H9 (cell line): Measurements from ENCODE around the gene APCDD1L. TPM values are rescaled to one million over a fixed set of nuclear protein-coding genes. Genes with fewer than 3 reads are reported as not detected.

Source experiments
- DNase-seq: peaks from one replicate; pipeline ENCODE4 v3.0.0-alpha.2; 2017
- H2AFZ ChIP-seq: one replicate; pipeline ENCODE4 v1.6.1; 2013; ENCODE audit warnings: mild to moderate bottlenecking, low read length, control low read depth, moderate library complexity
- H2AK5ac ChIP-seq: 2 replicates; pipeline ENCODE4 v1.6.1; 2013; ENCODE audit warnings: low read length, control low read depth, mixed read lengths; ENCODE audit not compliant: insufficient read length
- H2BK120ac ChIP-seq: one replicate; pipeline ENCODE4 v1.6.1; 2013; ENCODE audit warnings: low read depth, mild to moderate bottlenecking, low read length, control low read depth, inconsistent platforms; ENCODE audit not compliant: poor library complexity, severe bottlenecking
- H2BK12ac ChIP-seq: 2 replicates; pipeline ENCODE4 v1.6.1; 2013; ENCODE audit warnings: low read length, control low read depth, mixed read lengths, low read depth; ENCODE audit not compliant: insufficient read length
- H2BK15ac ChIP-seq: 2 replicates; pipeline ENCODE4 v1.6.1; 2013; ENCODE audit warnings: low read depth, low read length, control low read depth
- H2BK20ac ChIP-seq: one replicate; pipeline ENCODE4 v1.6.1; 2013; ENCODE audit warnings: low read depth, mild to moderate bottlenecking, low read length, control low read depth, inconsistent platforms; ENCODE audit not compliant: poor library complexity, severe bottlenecking
- H2BK5ac ChIP-seq: 2 replicates; pipeline ENCODE4 v1.6.1; 2013; ENCODE audit warnings: low read length, control low read depth, mixed read lengths; ENCODE audit not compliant: insufficient read length
- H3K14ac ChIP-seq: 2 replicates; pipeline ENCODE4 v1.6.1; 2013; ENCODE audit warnings: low read length, control low read depth; ENCODE audit not compliant: insufficient read depth
- H3K18ac ChIP-seq: 2 replicates; pipeline ENCODE4 v1.6.1; 2013; ENCODE audit warnings: low read depth, mild to moderate bottlenecking, mixed read lengths, low read length, control low read depth; ENCODE audit not compliant: insufficient read length
- H3K23ac ChIP-seq: 2 replicates; pipeline ENCODE4 v1.6.1; 2013; ENCODE audit warnings: low read length, control low read depth, mixed read lengths, low read depth; ENCODE audit not compliant: insufficient read length
- H3K23me2 ChIP-seq: 2 replicates; pipeline ENCODE4 v1.6.1; 2013; ENCODE audit warnings: low read depth, mild to moderate bottlenecking, mixed read lengths, low read length, control low read depth; ENCODE audit not compliant: insufficient read length, poor library complexity, severe bottlenecking
- H3K27ac ChIP-seq: 2 replicates; pipeline ENCODE4 v1.5.1; 2013; ENCODE audit warnings: low read length, control low read depth, mixed read lengths, low read depth; ENCODE audit not compliant: insufficient read length
- H3K27me3 ChIP-seq: 2 replicates; pipeline ENCODE4 v1.6.1; 2013; ENCODE audit warnings: low read length, control low read depth, inconsistent platforms; ENCODE audit not compliant: insufficient read depth
- H3K4ac ChIP-seq: 2 replicates; pipeline ENCODE4 v1.6.1; 2013; ENCODE audit warnings: low read depth, mild to moderate bottlenecking, control low read depth, inconsistent platforms, low read length, moderate library complexity
- H3K4me1 ChIP-seq: 2 replicates; pipeline ENCODE4 v1.6.1; 2013; ENCODE audit warnings: low read length, control low read depth, inconsistent platforms; ENCODE audit not compliant: insufficient read depth
- H3K4me2 ChIP-seq: 2 replicates; pipeline ENCODE4 v1.6.1; 2013; ENCODE audit warnings: low read length, control low read depth, mixed read lengths; ENCODE audit not compliant: insufficient read length, insufficient read depth
- H3K56ac ChIP-seq: 2 replicates; pipeline ENCODE4 v1.6.1; 2013; ENCODE audit warnings: low read depth, mild to moderate bottlenecking, mixed read lengths, low read length, control low read depth; ENCODE audit not compliant: insufficient read length
- H3K79me1 ChIP-seq: 2 replicates; pipeline ENCODE4 v1.6.1; 2013; ENCODE audit warnings: low read depth, mild to moderate bottlenecking, moderate library complexity, low read length, control low read depth, inconsistent platforms; ENCODE audit not compliant: insufficient read depth, poor library complexity, severe bottlenecking
- H3K79me2 ChIP-seq: 2 replicates; pipeline ENCODE4 v1.6.1; 2013; ENCODE audit warnings: low read length, control low read depth, inconsistent platforms; ENCODE audit not compliant: insufficient read depth
- H3K9ac ChIP-seq: 2 replicates; pipeline ENCODE4 v1.6.1; 2013; ENCODE audit warnings: low read length, control low read depth, mixed read lengths; ENCODE audit not compliant: insufficient read length; ENCODE audit errors: extremely low read depth
- H3K9me3 ChIP-seq: one replicate; pipeline ENCODE4 v1.6.1; 2013; ENCODE audit warnings: low read depth, low read length, inconsistent platforms; ENCODE audit not compliant: control insufficient read depth
- H3T11ph ChIP-seq: one replicate; pipeline ENCODE4 v1.6.1; 2013; ENCODE audit warnings: mild to moderate bottlenecking, low read length, control low read depth, inconsistent platforms
- H4K20me1 ChIP-seq: one replicate; pipeline ENCODE4 v1.6.1; 2013; ENCODE audit not compliant: control insufficient read depth, insufficient read length, insufficient read depth
- H4K5ac ChIP-seq: 2 replicates; pipeline ENCODE4 v1.6.1; 2013; ENCODE audit warnings: low read depth, mild to moderate bottlenecking, mixed read lengths, low read length, control low read depth; ENCODE audit not compliant: insufficient read length
- H4K8ac ChIP-seq: replicated peaks from 2 replicates; pipeline ENCODE4 v1.6.1; 2013; ENCODE audit warnings: low read length, control low read depth, mixed read lengths, low read depth; ENCODE audit not compliant: insufficient read length
- H4K91ac ChIP-seq: 2 replicates; pipeline ENCODE4 v1.6.1; 2013; ENCODE audit warnings: low read depth, mild to moderate bottlenecking, moderate library complexity, mixed read lengths, low read length, control low read depth; ENCODE audit not compliant: insufficient read length
- H3K27ac Mint-ChIP-seq, 3 experiments: 2 replicates in 2 of 3; 3 replicates in 1 of 3; pipeline ENCODE4 v1.8.0; 2020 to 2021; ENCODE audit warnings: mixed read lengths in 3 of 3, mild to moderate bottlenecking in 1 of 3, moderate library complexity in 1 of 3
- H3K27me3 Mint-ChIP-seq: 2 replicates; pipeline ENCODE4 v1.8.0; 2021; ENCODE audit warnings: low read depth, mild to moderate bottlenecking, moderate library complexity, mixed read lengths
- H3K36me3 Mint-ChIP-seq, 3 experiments: 2 replicates in 2 of 3; 3 replicates in 1 of 3; pipeline ENCODE4 v1.8.0; 2020 to 2021; ENCODE audit warnings: low read depth in 3 of 3, mixed read lengths in 3 of 3; ENCODE audit not compliant: insufficient read depth in 1 of 3
- H3K4me1 Mint-ChIP-seq, 2 experiments: 2 replicates each; pipeline ENCODE4 v1.8.0; 2020; ENCODE audit warnings: mixed read lengths in 2 of 2
- H3K4me3 Mint-ChIP-seq, 2 experiments: 2 replicates in 1 of 2; 3 replicates in 1 of 2; pipeline ENCODE4 v1.8.0; 2020 to 2021; ENCODE audit warnings: mild to moderate bottlenecking in 2 of 2, mixed read lengths in 2 of 2, moderate library complexity in 1 of 2
- H3K9me3 Mint-ChIP-seq, 2 experiments: 2 replicates in 1 of 2; 3 replicates in 1 of 2; pipeline ENCODE4 v1.8.0; 2020; ENCODE audit warnings: mild to moderate bottlenecking in 2 of 2, mixed read lengths in 2 of 2, moderate library complexity in 1 of 2
- CTCF ChIP-seq: fragments of 200-600 bp; sonication (generic); conservative IDR thresholded peaks from 3 replicates; pipeline ENCODE4 v1.8.0; 2021; ENCODE audit warnings: antibody characterized with exemption, mild to moderate bottlenecking
- WGBS: extraction: QIAGEN DNeasy Blood & Tissue Kit; methylation state at CpG from one replicate; pipeline ENCODE4 v1.1.7; 2013; ENCODE audit warnings: missing lambda C conversion rate, low lambda C conversion rate, mixed read lengths; ENCODE audit not compliant: insufficient read length; ENCODE audit errors: extremely low coverage; 5-methylcytosine and 5-hydroxymethylcytosine counted together
- total RNA-seq: library from RNA; stranded (reverse); gene quantifications from 2 replicates; pipeline ENCODE4 v1.2.1, GENCODE V29; 2021

The APCDD1L gene
- total RNA-seq, 1 experiment from 2014 or later, result 0.68 TPM

DNA sequence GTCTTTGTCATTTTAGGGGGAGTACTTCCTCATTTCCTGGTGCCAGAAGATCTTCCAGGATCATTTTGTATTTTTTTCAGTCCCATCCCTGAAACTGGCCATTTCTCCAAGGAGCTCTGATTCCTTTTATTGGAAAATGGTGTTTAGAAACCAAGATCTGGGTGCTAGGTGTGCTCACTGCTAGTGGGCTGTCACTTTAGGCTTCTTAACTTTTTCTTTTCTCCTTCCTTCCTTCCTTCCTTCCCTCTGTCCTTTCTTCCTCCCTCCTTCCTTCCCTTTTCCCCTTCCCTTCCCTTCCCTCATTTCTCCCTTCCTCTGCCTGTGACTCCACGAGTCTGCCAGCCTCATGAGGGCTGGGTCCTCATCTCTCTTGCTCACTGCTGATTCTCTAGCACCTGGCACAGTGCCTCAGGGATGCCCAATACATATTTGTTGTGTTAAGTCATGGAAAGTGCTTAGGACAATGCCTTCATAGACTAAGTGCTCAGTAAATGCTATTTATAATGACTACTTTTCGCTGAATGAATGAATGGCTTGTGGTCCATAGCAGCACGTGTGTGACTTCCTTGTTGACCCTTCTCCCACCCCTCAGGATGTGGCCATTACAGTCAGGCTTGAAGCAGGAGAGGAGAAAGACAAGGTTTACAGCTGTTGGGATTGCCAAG lies 36.9 kb downstream of the APCDD1L start:
- no peak overlapping the region for H2BK15ac ChIP-seq
- Mint-ChIP-seq H3K36me3 (peaks cover 7 to 20% (median 18%) of the 10 kb centered on the region in 3 experiments), H3K27ac (no peak overlapping the region), H3K27me3 (peaks cover 12% of the 10 kb centered on the region), H3K4me1 (peaks cover 9 to 13% of the 10 kb centered on the region in 2 experiments), H3K4me3 (no peak overlapping the region), H3K9me3 (peaks cover 24 to 25% of the 10 kb centered on the region in 2 experiments)
- H3T11ph ChIP-seq, result no peak overlapping the region
- no peaks in the 10 kb centered on the region for H3K23me2 ChIP-seq
- no peak overlapping the region for H3K4ac ChIP-seq
- no peak overlapping the region for H2AK5ac ChIP-seq
- no peaks in the 10 kb centered on the region for H3K79me1 ChIP-seq
- H3K14ac ChIP-seq, result no peak overlapping the region
- H4K8ac ChIP-seq, result no peak overlapping the region
- H3K4me1 ChIP-seq, result no peaks in the 10 kb centered on the region
- no peak overlapping the region for H4K5ac ChIP-seq
- H4K91ac ChIP-seq, result no peak overlapping the region
- no peak overlapping the region for H3K18ac ChIP-seq
- no peak overlapping the region for H3K27ac ChIP-seq
- H3K23ac ChIP-seq, result no peak overlapping the region
- no peak overlapping the region for H2BK120ac ChIP-seq
- H3K4me2 ChIP-seq, result no peak overlapping the region
- TF ChIP-seq CTCF, result no peak
- peaks cover 6% of the 10 kb centered on the region for H3K9me3 ChIP-seq
- H4K20me1 ChIP-seq, result no peaks in the 10 kb centered on the region
- H3K27me3 ChIP-seq, result no peaks in the 10 kb centered on the region
- H2BK12ac ChIP-seq, result no peak overlapping the region
- no peak for DNase-seq
- WGBS, result no CpG with 5 or more reads among the region's 3 CpGs
- H3K9ac ChIP-seq, result no peak overlapping the region
- H2BK20ac ChIP-seq, result no peak overlapping the region
- no peak overlapping the region for H3K56ac ChIP-seq
- no peaks in the 10 kb centered on the region for H3K79me2 ChIP-seq
- H2BK5ac ChIP-seq, result no peak overlapping the region
- H2AFZ ChIP-seq, result no peak overlapping the region
